NCI-H1436 treated with DMSO at 0.1 percent for 48 hours (cell line): ENCODE measurements around the gene AGMO.
A peak's percentile ranks its signal among the peaks of the same experiment; 100 is the strongest.

Experiments
- DNase-seq: peaks from one replicate; lab custom pipeline; 2025; lab: John Stamatoyannopoulos, UW

AGMO gene

DNA sequence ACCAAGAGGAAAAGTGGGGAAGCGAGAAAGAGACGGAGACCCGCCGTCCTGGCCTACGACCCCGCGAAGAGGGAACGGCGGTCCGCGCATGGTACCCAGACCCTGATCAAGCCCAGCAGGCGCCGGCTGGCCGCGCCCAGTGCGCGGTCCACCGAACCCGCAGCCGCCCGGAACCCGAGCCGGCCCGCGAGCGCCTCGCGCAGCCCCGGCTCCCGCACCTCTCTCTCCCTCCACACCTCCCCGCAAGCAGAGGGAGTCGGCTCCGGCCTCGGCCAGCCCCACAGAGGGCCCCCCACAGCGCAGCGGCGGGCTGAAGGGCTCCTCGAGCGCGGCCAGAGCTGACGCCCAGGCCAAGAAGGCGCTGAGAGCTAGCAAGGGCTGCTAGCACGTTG lies 164.7 kb downstream of the AGMO start:
- no peak for DNase-seq

DNA sequence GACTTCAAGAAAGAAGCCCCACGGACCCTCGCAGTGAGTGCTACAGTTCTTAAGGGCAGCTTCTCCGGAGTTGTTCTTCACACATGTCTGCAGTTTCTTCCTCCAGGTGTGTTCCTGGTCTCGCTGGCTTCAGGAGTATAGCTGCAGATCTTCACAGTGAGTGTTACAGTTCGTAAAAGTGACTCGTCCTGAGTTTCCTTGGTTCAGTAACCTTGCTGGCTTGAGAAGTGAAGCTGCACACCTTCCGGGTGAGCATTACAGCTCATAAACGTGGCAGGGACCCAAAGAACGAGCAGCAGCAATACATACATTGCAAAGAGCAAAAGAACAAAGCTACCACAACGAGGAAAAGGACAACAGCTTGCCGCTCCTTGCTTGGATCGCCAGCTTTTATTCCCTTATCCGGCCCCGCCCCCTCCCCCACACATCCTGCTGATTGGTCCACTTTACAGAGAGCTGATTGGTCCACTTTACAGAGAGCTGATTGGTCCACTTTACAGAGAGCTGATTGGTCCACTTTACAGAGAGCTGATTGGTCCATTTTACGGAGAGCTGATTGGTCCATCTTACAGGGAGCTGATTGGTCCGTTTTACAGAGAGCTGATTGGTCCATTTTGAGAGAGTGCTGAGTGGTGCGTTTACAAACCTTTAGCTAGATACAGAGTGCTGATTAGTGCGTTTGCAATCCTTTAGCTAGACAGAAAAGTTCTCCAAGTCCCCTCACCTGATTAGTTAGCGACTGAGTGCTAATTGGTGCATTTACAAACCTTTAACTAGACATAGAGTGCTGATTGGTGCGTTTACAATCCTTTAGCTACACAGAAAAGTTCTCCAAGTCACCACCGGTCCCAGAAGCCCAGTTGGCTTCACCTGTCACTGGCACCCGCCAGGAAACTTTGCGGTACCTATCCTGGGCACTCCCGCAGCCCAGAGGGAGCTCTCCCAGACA lies 165.3 kb downstream of the AGMO start:
- DNase-seq, result no peak

DNA sequence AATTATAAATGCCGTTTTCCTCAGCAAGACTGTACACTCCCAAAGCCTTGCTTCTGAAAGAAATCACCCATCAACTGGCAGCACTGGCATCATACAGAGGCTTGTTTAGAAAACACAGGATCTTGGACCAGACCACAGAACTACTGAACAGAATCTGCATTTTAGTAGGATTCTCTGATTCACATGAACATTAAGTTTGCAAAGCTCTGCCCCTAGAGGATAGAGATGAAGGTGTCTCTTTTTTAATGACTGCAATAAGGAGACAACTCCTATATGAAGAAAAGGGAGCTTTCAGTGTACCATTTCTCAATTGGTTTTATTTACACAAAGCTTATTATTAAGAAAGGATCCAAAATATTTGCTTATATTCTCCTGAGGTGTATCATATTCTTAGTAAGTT lies 172.7 kb downstream of the AGMO start:
- no peak for DNase-seq

DNA sequence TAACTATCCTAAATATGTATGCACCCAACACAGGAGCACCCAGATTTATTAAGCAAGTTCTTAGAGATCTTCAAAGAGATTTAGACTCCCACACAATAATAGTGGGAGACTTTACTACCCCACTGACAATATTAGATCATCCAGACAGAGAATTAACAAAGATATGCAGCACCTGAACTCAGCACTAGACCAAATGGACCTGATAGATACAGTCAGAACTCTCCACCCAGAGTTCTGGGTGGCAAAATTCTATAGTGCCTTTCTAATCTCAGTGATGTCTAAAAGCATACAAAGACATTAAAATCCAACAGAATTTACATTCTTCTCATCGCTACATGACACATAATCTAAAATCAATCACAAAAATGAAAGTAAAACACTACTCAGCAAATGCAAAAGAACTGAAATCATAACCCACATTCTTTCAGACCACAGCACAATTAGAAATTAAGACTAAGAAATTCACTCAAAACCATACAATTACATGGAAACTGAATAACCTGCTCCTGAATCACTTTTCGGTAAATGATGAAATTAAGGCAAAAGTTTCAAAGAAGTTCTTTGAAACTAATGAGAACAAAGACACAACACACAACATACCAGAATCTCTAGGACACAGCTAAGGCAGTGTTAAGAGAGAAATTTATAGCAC lies 183.2 kb downstream of the AGMO start:
- no peak for DNase-seq

DNA sequence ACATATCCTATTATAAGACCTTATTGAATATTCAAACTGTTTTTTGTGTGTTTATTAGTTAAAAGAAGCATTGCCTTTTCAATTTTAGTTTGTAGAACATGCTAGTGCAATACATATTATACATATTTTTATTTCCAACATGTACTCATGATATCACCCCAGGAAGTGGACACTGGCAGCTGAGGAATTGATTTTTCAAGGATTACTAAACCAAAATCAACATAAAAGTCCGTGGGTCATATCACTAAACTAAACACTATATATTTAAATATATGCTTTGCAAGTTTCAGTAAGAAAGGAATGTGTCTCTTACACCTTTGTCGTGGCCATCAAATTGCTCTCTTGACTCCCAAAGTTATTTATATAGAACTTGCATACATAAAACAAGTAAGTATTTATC lies 185.2 kb downstream of the AGMO start:
- DNase-seq, result no peak

DNA sequence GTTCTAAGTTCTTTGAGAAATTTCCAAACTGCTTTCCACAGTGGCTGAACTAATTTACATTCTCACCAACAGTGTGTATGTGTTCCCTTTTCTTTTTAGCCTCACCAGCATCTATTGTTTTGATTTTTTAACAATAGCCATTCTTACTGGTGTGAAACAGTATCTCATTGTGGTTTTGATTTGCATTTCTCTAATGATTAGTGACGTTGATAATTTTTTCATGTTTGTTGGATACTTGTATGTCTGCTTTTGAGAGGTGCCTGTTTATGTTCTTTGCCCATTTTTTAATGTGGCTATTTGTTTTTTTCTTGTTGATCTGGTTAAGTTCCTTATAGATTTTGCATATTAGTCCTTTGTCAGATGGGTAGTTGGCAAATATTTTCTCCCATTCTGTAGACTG lies 191.4 kb downstream of the AGMO start:
- no peak for DNase-seq

DNA sequence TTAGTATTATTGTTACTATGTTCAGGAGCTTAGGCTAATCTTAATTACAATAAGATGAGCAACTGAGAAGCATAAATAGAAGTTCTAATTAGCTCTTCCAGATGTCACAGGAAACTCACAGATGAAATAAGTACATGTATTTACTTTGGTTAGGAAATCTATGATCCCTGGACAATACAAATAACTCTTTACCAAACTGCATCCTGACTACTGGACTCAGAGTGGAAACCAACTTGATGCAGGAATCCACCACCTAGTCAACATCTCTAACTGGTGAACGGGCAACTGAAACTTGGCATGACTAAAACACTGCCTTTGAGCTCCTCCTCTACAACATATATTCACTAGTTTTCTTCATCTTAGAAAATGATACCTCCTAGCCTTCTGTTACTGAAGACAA lies 193.2 kb downstream of the AGMO start:
- no peak for DNase-seq

DNA sequence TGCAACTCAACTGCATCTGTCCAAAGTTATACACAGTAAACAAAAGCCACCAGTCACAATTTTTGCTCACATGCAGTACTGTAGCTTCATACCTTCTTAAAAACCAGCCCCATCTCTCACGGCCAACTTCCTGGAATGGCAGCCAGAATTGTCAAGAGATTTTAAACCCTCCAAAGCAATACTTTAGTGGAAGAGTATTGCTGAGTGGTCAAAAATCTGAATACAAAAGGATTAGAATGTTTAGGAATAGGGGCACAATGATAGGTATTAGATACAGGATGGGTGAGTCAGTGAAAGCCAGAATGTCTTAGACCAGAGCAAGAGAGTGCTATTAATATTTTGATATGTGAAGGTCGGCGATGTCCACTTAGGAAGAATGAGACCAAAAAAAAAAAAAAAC lies 193.9 kb downstream of the AGMO start:
- no peak for DNase-seq

DNA sequence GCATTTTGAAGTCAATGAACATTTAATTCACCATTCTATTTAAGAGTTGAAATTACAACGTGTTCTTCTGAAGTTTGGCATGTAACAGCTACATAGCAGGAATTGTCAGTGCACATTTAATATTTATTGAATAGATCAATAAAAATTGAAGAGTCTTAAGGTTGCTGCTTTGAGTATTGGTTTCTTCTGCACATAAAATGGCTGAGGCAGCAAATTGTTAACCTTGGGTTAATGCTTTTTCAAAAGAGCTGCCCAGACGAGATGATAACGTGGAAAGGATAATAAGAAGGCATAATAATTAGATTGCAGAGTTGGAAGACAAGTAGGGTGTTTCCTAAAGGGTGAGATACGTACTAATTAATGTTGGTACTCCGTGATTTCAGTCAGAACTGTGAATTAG lies 203.7 kb downstream of the AGMO start:
- no peak for DNase-seq

DNA sequence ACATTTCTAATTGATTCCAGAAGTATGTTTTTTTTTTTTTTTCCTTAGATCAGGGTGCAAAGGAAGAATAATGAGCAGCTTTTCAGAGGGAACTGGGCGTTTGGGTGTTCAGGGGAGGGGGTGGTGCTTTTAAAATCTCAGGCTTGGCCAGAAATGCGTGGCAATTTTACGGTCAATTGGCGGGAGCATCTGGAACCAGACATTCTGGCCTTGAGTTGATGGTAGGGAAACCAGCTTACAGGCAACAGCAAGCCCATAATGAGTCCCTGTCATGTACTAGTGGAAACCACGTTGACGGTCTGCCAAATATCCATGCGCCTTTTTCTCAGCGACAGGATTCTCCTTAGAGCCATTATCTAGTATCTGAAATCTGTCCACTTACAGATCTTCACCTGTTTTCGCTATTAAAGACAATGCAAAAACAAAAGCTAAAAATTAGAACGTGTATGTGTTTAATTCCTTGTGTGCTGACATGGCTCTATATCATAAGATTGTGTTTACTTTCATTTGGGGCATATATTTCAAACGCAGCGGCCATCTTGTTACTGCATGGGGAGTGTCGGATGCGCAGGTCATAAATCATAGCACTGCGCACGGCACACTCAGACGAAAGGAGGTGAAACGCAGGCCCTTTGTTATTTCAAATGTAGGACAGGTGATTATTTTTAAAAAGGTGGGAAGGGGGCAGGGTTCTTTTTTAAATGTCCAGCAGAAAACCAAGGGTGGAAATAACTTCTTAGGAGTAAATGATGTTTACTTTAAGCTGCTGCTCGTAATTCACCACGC lies 209.2 kb downstream of the AGMO start:
- DNase-seq, result no peak

DNA sequence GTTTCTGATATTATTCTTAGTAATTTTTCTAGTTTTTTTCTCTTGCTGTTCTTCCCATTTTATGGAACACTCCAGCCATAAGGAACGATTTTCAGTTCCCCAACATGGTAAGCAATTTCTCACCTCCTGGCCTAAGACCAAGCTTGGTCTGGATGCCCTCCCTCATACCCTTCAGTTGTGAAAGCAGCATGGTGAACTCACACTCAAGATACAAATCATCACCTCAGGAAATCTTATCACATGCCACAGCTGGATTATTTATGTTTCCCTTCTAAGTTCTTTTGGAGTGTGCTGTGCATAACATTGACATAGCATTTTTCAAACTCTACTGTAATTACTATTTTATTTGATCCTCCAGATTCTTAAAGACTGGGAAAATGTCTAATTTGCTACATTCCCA lies 216.6 kb downstream of the AGMO start:
- DNase-seq, result no peak

DNA sequence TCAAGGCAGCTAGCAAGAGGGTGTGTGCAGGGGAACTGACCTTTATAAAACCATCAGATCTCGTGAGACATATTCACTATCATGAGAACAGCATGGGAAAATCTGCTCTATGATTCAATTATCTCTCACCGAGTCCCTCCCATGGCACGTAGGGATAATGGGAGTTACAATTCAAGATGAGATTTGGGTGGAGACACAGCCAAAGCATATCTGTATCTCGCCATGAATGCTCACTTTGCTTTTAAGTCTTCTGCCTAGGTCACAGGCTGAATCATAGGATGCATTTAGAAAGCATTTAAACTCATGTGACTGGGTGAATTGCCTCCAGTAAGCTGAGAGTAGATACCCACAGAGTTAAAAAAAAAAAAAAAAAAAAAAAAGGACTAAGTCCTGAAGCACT lies 220.0 kb downstream of the AGMO start:
- DNase-seq, result no peak

DNA sequence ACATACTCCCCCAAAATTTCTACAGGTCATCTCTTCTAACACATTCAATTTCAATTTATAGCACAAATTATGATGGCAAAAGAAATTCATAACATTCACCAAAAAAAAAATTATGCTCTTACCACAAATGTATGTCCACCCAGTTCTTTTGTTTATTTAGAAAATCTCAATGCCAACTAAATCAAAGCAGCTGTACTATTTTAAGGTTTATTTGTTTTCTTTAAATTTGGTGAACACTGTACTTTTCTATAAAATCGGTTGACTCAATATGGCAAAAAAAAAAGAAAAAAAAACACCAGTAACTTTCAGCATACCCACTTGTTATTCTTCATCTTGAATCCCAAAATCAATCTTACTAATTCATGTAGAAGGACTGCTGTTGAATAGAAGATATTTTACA lies 225.7 kb downstream of the AGMO start:
- no peak for DNase-seq

DNA sequence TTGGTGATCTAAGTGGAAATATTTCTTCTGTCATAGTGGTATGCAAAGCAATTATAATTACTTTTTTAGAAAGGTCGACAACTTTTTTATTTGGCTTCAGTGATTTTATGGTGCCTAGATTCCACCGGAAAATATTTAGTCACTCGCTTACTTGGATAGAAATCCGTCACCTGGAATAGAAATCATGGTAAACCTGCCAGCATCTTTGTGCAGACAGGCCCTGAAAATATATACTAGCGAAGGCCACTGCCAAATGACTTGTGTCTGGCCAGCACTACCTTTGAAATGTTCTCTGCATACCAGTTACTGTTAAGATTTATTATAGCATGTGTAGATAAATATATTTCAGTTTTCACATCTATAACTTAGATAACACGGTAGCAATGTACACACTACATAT lies 226.4 kb downstream of the AGMO start:
- no peak for DNase-seq

DNA sequence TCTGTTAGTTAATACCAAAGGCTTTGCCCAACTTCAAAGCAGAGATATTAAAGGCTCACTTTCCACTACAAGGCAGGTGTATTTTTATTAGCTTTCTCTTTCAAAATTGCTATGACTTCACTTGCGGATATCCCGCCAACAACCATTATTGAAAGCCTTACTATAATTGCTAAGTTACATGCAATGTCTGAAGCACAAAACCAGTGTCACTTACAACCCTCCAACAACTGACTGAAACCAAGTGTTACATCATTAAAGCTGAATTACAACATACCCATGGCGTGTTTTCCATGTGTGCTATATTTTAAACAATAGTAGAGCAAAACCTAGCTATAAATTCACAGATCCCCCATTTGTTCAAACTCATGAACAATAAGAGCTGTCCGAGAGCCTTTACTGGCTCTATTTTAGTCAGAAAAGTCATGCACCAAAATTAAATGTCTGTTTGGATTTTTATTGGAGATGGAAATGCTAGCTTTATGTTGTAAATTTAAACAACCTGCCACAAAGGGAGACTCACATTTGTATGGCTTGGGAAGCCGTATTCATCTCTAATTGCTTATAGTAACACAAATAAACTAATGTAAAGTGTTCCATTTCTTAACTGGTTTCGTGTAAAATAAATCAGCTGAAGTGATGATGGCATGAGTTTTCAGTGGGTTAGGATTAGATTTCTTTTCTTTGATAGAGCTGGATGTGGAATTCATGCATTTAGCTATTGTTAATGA lies 227.1 kb downstream of the AGMO start:
- DNase-seq, result peak; percentile 33

DNA sequence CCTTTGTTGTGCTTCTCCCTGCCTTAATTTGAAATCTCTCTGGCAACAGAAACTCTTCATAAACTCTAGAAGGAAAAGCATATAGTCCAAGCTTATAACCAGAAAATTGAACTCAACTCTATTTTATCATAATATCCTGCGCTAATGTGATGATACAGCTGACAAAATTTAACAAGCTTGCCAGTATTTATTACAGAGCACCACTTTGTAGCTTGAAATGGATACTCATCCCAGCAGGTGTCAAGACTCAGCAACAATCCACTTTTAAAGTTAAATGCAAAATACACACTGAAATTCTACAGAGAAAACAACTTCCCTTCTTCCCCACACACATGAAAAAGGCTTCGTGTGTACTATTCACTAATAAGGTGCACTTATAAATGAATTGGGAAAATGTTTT lies 228.9 kb downstream of the AGMO start:
- DNase-seq, result peak; percentile 59

DNA sequence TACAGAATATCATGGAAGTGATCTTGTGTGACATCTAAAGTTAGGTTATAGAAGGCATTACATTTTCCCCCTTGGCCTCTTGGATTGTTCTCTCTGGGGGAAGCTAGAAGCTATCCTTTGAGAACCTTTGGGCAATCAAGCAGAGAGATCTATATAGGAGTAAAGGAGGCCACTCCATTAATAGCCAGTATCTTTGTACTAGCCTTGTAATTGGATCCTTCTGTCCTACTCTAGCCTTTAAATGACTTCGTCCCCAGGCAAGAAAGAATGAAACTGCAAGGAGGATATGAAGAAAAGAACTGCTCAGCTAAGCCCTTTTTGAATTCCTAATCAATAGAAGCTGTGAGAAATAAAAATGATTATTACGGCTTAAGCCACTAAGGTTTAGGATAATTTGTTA lies 230.9 kb downstream of the AGMO start:
- DNase-seq, result no peak

DNA sequence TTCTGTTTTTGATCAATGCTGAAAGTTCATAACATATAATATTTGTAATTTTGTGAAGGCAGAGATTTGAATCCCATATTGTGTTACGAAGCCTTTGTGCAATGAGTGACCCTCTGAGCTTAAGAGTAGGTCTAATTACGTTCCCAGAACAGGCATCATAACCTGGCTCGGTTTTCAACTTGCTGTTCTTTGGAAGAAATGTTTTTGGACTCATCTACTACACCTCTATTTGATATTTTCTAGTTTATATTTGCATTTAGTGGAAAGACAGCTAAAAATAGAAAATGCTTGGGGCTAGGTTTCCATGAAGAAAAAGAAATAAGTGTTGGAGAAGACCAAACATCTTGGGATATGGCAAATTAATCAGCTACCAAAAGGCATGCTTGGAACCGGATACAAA lies 234.8 kb downstream of the AGMO start:
- DNase-seq, result no peak

DNA sequence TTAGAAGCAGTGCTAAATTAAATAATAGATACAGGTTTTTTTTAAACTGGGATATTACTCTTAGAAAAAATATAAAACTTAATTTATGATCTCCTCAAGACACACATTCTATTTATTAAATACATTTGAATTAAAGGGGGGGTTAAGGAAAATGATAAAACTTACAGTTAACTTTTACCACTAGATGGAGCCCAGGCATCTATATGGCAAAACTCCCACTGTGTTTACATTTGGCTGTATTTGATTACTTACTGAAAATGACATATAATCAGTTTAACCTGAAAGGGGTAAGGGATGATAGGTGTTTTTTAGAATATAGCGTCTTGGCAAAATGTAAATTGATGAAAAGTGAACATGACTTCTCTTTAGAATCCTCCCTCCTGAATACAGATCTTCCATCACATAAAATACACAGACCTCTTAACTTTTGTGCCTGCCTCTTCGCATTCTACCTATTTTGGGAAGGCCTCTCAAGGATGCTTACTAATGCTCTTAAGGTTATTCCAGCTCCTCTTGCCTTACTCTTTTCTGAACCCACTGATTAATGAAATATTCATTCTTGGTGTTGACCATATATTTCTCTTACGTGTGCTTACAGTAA lies 235.7 kb downstream of the AGMO start:
- DNase-seq, result no peak

DNA sequence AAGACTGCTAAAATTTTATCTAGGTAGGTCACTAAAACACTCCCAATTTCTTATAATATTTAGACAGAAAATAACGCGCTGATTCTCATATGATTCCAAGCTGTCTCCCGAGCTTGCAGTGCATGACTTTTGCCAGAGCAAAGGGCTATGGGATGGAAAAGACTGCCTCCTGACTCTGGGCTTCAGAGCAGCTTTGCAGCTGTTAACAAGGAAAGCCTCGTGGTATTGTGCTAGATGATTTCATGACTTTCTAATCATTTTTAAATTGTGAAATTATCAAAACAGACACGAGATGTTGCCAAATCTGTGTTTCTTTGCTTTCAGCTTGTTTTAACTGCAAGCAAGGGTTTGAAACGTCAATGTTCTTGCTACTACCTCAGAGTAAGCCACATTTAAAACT lies 238.3 kb downstream of the AGMO start:
- no peak for DNase-seq

DNA sequence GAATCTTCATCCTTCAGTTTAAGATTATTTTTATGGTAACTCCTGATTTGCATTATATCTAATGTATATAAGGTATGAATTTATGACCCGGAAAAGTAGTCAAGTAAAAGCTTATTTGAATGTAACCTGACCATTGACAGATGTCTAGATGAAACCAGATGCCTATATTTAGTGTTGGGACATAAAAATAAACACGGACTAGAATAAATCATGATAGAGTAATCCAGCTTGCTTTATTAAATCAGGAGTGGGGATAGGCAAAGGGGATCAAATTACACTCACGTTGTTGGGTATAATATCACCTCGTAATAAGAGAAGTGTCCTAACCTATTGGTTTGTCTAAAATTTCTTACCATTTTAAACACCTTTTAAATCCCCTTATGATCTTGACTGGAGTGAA lies 244.6 kb downstream of the AGMO start:
- DNase-seq, result no peak

DNA sequence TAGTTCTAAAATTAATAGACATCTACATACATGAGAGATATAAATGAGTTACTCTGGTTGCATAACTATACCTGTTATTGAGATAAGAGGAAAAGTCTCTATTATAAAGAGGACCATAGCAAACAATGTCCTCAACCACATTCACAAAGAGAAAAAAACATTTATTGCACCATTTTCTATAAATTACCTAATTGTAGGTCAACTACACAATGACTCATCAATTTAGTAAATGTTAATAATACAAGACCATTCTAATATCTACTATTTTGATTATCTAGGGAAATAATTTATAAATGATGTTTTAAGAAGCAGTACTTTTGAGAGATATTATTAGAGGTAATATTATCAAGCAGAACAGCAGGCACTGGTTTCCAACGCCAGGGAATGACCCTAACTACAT lies 246.1 kb downstream of the AGMO start:
- DNase-seq, result no peak
